T-helper 1 cell treated with Interleukin-12 subunit alpha and Interleukin-12 subunit beta and Interleukin-4 antibody, amounts not matched to agents 30 ng/mL and 1 ng/mL, for 36 hours (primary cell): ENCODE results near the gene SLC7A7. TPM values are rescaled to one million over a fixed set of nuclear protein-coding genes. Genes with fewer than 3 reads are reported as not detected.
"Not testable (repeated sequence)": the region's sequence is repeated elsewhere in the genome, so short reads cannot be mapped to it uniquely, and the experiment has no call there.

Source experiments
- intact Hi-C: fragments of 100-400 bp; cut with micrococcal nuclease; formaldehyde crosslinking; loops from one replicate; pipeline ENCODE4 v1.15.1; 2024
- total RNA-seq: library from RNA; stranded (reverse); gene quantifications from 2 replicates; pipeline ENCODE4 v1.2.3, GENCODE V29; 2022

The SLC7A7 gene
- total RNA-seq, 1 donor from 2014 or later: 0.54 TPM

GRCh38 chr14:22822016-22822570 lies 6.9 kb upstream of the SLC7A7 start:
- intact Hi-C loops: loop anchor here (1.0 to 10.0 kb wide), 2 partner anchors 252 to 1087 kb away; no protein-coding TSS in a partner anchor

GRCh38 chr14:22821193-22822015 lies 6.2 kb upstream of the SLC7A7 start:
- intact Hi-C loops: loop anchor here (1.0 to 10.0 kb wide), 2 partner anchors 251 to 1087 kb away; no protein-coding TSS in a partner anchor

GRCh38 chr14:22820731-22821130 lies 5.5 kb upstream of the SLC7A7 start:
- intact Hi-C loops: loop anchor here (10.0 kb wide), 1 partner anchor 1086 kb away; no protein-coding TSS in a partner anchor

- intact Hi-C loops: no loop called here
Measured at GRCh38 chr14:22819151-22819988, 4.1 kb upstream of the SLC7A7 start.

- intact Hi-C loops: no loop called here
Measured at GRCh38 chr14:22814373-22814772, 862 bp downstream of the SLC7A7 start.

- intact Hi-C loops: no loop called here
Measured at GRCh38 chr14:22813145-22813544, 2.1 kb downstream of the SLC7A7 start.

GRCh38 chr14:22812744-22813143 lies 2.5 kb downstream of the SLC7A7 start:
- intact Hi-C loops: no loop called here

- intact Hi-C loops: no loop called here
Measured at GRCh38 chr14:22811722-22812121, 3.5 kb downstream of the SLC7A7 start.

GRCh38 chr14:22808388-22809209 lies 6.6 kb downstream of the SLC7A7 start:
- intact Hi-C loops: no loop called here

- intact Hi-C loops: no loop called here
Measured at GRCh38 chr14:22807432-22808087, 7.7 kb downstream of the SLC7A7 start.

GRCh38 chr14:22805235-22805634 lies 10.0 kb downstream of the SLC7A7 start:
- intact Hi-C loops: not testable (repeated sequence)

- intact Hi-C loops: no loop called here
Measured at GRCh38 chr14:22803687-22803974, 11.6 kb downstream of the SLC7A7 start.

GRCh38 chr14:22802860-22803686 lies 12.2 kb downstream of the SLC7A7 start:
- intact Hi-C loops: no loop called here

- intact Hi-C loops: no loop called here
Measured at GRCh38 chr14:22801716-22802115, 13.5 kb downstream of the SLC7A7 start.

GRCh38 chr14:22800346-22800745 lies 14.9 kb downstream of the SLC7A7 start:
- intact Hi-C loops: no loop called here

- intact Hi-C loops: no loop called here
Measured at GRCh38 chr14:22798528-22798927, 16.7 kb downstream of the SLC7A7 start.

- intact Hi-C loops: no loop called here
Measured at GRCh38 chr14:22797017-22797917, 18.0 kb downstream of the SLC7A7 start.

GRCh38 chr14:22796087-22796707 lies 19.0 kb downstream of the SLC7A7 start:
- intact Hi-C loops: no loop called here
